ENCODE results near the gene NOD1.
"Not testable (repeated sequence)": the region's sequence is repeated elsewhere in the genome, so short reads cannot be mapped to it uniquely, and the experiment has no call there.

Gene NOD1

GRCh38 chr7:30478349-30479201 is at the start of gene NOD1:
NOD1 (minus strand) TSS chr7:30478784; CDS start chr7:30456921, 21,863 bp downstream.
- DNase-seq = peak; percentile 90

- DNase-seq = not testable (repeated sequence)
Observed at GRCh38 chr7:30527297-30527696, 48.7 kb upstream of the NOD1 start.

DNA sequence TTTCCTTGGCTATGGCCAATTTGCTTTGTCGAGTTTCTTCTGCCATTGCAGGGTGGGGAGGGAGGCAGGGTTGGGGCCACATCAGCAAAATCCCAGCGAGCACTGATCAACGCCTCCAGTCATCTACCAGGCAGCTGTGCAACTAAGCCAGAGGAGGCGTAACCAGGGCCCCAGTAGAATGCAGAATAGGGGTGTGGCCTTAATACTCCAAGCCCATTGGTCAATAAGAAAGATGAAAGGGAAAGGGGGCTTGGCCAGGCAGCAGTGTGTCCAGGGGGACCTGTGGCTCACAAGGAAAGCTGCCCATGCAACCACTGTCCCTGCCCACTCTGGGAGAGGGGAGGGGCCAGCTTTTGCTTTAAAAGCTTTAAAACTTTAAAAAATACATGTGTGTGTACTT is 47.6 kb upstream of the NOD1 start:
- no peak for DNase-seq

DNA sequence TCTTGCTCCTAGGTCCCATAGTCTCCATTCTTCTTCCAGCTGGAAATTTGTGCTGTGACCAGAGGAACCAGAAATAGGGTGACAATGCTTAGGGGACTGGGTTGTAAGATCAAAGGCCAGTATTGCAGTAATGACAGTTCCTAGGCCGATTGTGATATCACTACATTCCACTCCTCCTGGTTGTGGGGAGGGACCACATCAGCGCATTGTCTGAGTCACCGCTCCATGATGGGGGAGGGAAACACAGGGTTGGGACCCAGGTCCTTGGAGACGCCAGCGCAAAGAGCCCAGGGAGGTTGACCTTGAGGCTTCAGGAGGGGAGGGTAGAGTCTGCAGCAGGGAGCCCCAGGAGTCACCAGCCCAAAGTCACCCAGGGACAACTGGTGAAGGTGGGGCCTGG is 46.8 kb upstream of the NOD1 start:
- DNase-seq = no peak

DNA sequence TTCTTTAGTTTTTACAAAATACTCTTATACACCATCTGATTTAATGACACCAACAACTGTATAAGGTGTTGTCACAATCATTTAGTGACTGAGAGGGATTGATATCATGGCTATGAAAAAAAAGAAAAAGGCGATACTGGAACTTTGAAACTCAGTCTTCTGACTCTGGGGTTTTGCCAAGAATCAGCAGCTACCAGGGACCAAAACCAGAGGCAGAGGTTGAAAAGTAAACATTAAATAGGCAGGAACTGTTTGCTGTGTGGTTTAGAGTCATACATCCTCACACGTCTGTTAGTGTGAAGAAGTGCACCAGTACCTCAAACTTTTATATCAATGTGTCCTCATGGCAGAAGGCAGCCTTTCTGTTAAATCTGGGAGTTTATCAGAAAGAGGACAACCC is 46.0 kb upstream of the NOD1 start:
- no peak for DNase-seq

DNA sequence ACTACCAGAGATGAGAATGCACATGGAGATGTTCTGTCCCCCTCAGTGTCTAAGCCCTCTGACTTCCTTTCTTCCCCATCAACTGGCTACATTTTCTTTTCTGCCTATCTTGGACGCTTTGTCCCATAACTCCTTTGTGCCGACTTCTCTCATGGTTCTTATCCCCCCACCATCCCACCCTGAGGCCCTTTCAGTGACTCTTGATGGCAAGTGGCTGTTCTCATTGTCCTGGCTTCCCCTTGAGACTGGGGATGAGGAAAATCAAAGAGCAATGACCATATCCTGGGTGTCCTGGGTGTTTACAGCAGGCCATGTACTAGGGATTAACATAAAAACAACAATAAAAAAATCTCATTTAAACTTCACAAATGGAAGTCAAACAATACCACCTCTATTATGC is 44.9 kb upstream of the NOD1 start:
- no peak for DNase-seq

DNA sequence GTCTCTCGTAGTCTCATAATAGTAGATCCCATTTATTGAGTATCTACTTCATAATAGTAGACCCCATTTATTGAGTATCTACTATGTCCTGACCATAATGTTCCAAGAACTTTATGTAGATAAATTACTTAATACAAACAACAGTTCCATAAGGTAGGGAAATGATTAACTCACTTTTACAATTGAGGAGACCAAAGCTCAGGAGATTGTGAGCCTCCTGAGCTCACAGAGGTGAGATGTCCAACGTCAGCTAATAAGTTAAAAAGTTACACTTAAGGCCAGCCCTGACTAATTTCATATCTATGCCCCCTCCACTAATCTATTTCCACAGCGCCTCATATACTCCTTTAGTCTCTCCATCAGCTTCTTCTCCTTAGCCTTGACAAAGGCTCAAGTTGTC is 43.6 kb upstream of the NOD1 start:
- DNase-seq = no peak

DNA sequence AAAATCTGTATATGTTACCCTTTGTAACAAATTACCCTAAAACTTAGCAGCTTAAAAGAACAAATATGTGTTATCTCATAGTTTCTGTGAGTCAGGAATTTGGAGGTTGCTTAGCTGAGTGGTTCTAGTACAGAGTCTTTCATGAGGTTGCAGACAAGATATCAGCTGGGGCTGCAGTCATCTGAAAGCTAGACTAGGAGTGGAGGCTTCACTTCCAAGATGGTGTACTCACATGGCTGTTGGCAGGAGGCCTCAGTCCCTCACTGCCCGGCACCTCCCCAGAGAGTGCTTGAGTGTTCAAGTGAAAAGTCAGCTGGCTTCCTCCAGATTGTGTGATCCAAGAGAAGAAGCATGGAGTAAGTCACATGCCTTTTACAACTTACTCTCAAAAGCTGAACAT is 42.9 kb upstream of the NOD1 start:
- DNase-seq = no peak

DNA sequence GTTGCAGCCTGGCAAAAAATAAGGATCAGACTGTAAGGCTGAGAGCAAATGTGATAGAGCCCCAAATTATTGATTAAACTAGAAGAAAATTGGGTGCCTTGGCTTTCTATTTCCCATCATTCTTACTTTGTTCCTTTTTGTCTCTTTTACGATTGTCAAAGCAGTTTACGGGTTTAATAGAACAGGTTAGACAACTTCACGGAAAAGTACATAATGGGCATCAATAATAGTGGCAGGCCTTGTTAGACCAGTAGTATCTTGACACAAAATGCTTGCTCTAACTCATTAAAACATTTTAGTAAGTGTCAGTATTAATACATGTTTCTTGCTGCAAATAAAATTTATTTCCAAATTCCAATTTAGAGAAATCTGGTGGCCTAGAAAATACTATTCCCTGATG is 40.5 kb upstream of the NOD1 start:
- no peak for DNase-seq

DNA sequence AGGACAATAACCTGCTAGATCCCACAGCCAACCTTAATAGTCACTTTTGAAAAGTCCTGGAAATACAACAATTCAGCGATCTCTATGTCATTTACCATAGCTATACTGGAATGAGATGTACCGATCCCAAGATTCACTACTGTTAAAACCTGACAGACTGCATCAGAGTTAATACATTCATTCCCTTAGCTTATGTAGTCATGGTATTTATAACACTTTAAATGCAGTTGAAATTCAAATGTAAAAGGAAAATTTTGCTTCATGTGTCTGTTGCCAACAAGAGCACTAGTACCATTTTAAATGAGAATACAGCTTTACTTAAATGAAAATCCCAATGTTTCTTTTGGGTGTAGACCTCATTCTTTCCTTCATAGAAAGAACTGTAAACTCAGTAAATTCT is 37.2 kb upstream of the NOD1 start:
- no peak for DNase-seq

- no peak for DNase-seq
Observed at GRCh38 chr7:30514776-30515175, 36.2 kb upstream of the NOD1 start.

GRCh38 chr7:30514177-30514576 is 35.6 kb upstream of the NOD1 start:
- no peak for DNase-seq

GRCh38 chr7:30513762-30514161 is 35.2 kb upstream of the NOD1 start:
- no peak for DNase-seq

GRCh38 chr7:30511973-30512662 is 33.5 kb upstream of the NOD1 start:
- DNase-seq = no peak

- no peak for DNase-seq
Observed at GRCh38 chr7:30511494-30511893, 32.9 kb upstream of the NOD1 start.

DNA sequence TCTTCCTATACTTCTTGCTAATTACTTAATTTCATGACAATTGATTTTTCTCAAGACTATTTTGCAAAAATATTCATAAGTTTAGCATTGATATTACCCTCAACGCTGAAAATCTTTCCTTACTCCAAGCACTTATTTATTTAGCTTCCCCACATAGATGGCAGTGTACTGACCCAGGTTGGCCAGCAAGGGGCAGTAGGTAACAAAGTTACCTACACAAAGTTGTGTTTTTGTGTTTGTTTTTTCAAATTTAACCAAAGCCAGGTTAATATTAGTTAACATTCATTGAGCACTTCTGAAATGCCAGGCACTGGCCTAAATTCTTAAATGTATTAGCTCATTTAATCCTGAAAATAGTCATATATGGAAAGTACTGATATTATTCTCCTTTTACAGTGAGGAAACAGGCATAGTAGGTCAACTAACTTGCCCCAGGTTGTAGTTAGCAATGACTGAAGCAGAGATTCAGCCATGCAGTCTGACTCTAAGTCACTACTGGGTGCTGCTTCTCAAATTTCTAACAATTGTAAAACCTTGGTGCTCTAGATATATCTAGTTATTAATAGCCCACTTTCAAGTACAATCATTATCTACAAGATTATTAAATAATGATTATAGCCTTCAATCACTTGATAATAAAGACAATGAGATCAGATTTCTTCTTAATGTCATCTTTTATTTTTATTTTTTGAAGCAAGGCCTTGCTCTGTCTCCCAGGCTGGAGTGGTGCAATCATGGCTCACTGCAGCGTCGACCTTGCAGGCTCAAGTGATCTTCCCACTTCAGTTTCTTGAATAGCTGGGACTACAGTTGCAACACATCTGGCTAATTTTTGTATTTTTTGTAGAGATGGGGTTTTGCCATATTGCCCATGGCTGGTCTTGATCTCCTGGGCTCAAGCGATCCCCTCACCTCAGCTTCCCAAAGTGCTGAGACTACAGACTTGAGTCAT is 31.8 kb upstream of the NOD1 start:
- DNase-seq = no peak

DNA sequence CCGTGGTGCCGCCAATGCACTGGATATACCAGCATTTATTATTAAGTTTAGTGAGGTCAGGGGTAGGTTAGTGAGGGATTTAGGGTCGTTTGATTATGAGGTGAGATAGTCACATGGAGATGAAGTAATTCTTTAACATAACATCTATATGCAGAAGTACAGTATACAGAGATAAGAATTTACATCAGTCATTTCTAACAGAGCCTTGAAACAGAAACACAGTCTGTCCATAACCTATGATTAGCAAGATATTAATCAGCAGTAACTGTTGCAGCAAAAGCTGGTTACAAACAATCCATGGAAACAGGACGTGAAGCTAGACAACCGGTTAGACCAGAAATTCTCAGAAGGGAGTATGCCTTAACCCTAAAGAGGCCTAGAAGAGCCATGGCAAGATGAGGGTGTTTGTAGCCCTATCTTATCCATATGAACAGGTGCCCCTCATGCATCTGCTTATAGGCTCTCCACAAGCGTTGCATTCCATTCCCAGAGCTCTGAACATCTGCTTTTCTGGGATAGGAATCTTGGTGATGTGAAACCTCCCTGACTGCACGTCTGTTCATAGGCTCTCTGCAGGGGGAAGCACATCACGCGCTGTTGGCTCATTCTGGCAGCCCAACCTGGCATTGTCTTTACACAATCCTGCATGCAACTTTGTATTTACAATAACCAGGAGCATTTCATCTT is 30.7 kb upstream of the NOD1 start:
- DNase-seq = not testable (repeated sequence)

- not testable (repeated sequence) for DNase-seq
Observed at GRCh38 chr7:30507346-30507900, 28.8 kb upstream of the NOD1 start.

- DNase-seq = no peak
Observed at GRCh38 chr7:30505174-30505697, 26.7 kb upstream of the NOD1 start.

DNA sequence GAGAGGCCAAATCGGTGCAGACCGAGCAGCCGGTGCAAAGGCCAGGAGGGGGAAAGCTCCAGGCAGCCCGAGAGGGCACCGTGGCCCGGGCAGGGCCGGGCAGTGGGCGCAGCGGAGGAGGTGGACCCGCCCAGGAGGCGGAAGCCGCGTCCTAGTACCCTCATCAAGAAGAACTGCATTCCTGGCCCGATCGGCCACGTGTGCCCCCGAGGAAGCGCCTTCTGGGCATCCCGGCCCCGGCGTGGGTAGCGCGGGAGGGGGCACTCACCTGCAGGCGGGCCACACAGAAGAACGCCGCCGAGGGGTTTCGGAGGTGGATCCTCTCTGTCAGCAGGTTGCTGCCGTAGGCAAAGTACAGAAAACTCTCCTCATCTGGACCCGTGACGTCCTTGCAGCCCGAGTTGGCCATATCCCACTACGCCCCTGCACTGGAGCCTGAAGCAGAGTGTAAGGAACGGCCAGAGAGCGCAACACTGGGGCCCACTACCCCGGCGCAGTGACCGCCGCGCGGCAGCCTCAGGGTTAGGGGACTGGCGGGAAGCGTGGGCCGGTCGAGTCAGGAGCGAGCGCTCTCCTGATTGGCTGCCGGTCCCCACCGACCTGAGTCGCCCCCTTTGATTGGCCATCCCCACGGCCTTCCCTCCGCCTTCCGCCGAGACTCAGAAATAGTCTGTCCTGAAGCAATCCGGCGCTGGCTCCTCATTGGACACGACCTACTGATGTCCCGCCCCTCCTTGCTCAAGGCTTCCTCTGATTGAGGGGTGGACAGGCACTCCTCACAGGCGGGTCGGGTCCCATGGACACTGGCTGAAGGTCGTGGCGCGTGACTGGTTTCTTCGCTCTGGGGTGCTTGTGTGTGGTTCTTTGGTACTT is 26.0 kb upstream of the NOD1 start, which contains the start of gene GGCT:
Gene GGCT (minus strand): TSS at position 529 of the 873 bp plus-strand sequence. CDS start 120 bp downstream, at position 409.
- peak; percentile 99 for DNase-seq

Data from islet precursor cell (in vitro differentiated cells).